Inferior parietal cortex (tissue), 1 donor: Measurements from ENCODE around the gene EBF3.

ENCODE experiments used
- DNase-seq: peaks from one replicate; pipeline ENCODE4 v3.0.0-alpha.2; 2016; ENCODE audit errors: extremely low spot score

The EBF3 gene

GRCh38 chr10:129959544-129960480, 4.3 kb downstream of the EBF3 start:
- no peak for DNase-seq

- no peak for DNase-seq
These were observed 5.2 kb downstream of the EBF3 start for GRCh38 chr10:129958629-129959543.

GRCh38 chr10:129958148-129958628, 5.9 kb downstream of the EBF3 start:
- DNase-seq: no peak

- DNase-seq: no peak
These were observed 7.0 kb downstream of the EBF3 start for GRCh38 chr10:129956876-129957673.

- no peak for DNase-seq
These were observed 7.8 kb downstream of the EBF3 start for GRCh38 chr10:129956286-129956670.

- DNase-seq: no peak
These were observed 8.3 kb downstream of the EBF3 start for GRCh38 chr10:129955601-129956285.

GRCh38 chr10:129954492-129955315, 9.4 kb downstream of the EBF3 start:
- no peak for DNase-seq

- DNase-seq: no peak
These were observed 10.7 kb downstream of the EBF3 start for GRCh38 chr10:129953119-129954051.

GRCh38 chr10:129952378-129953118, 11.5 kb downstream of the EBF3 start:
- no peak for DNase-seq

GRCh38 chr10:129951970-129952265, 12.2 kb downstream of the EBF3 start:
- no peak for DNase-seq

GRCh38 chr10:129951101-129951969, 12.7 kb downstream of the EBF3 start:
- no peak for DNase-seq

- DNase-seq: no peak
These were observed 13.4 kb downstream of the EBF3 start for GRCh38 chr10:129950676-129951075.

GRCh38 chr10:129949891-129950291, 14.2 kb downstream of the EBF3 start:
- no peak for DNase-seq

- no peak for DNase-seq
These were observed 14.7 kb downstream of the EBF3 start for GRCh38 chr10:129949411-129949810.

GRCh38 chr10:129946859-129947258, 17.2 kb downstream of the EBF3 start:
- DNase-seq: no peak

GRCh38 chr10:129945941-129946760, 17.9 kb downstream of the EBF3 start:
- no peak for DNase-seq

GRCh38 chr10:129945526-129945925, 18.5 kb downstream of the EBF3 start:
- DNase-seq: no peak
